ENCODE results near the gene RYR2.

DNA sequence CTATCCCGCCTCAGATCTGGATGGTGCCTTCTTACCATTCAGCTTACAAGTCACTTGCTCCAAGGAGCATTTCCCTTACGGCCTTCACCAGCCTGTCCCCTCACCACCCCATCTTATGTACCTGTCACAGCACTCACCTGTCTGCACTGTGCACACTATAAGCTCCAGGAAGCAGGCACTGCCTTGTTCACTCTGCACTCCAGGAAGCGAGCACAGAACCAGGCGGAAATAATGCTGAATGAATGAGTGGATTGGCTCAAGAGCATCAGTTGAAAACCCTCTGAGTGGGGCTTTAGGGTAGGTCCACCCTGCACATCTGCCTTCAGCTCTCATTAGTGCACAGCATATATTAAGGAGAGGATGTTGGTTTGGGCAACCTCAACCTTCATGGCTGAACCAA lies 8.9 kb upstream of the RYR2 start:
- TF ChIP-seq GATA3 (IDR thresholded peaks at IDR 0.05; ENCODE audit: low read depth, low read length) (no peak), GATA2 (IDR thresholded peaks at IDR 0.05; ENCODE audit: low read depth, low read length) (no peak)

Measured in SH-SY5Y (cell line).